ENCODE results near the gene SCN3B.

SCN3B gene
- total RNA-seq = 0 reads per million in 4 donors

GRCh38 chr11:123654566-123655081, at the start of gene SCN3B:
SCN3B (minus strand) TSS chr11:123654624; CDS start chr11:123653801, 823 bp downstream.
- DNase-seq = peak in 1 of 5 donors; percentile 37

- no peak for DNase-seq
Observed at GRCh38 chr11:123702696-123703095, 48.3 kb upstream of the SCN3B start.

GRCh38 chr11:123702139-123702538, 47.7 kb upstream of the SCN3B start:
- DNase-seq = no peak

- no peak for DNase-seq
Observed at GRCh38 chr11:123700772-123701171, 46.3 kb upstream of the SCN3B start.

GRCh38 chr11:123698546-123699127, 44.2 kb upstream of the SCN3B start:
- no peak for DNase-seq

- DNase-seq = no peak
Observed at GRCh38 chr11:123696183-123696582, 41.8 kb upstream of the SCN3B start.

GRCh38 chr11:123695231-123695630, 40.8 kb upstream of the SCN3B start:
- no peak for DNase-seq

- DNase-seq = no peak
Observed at GRCh38 chr11:123694551-123694950, 40.1 kb upstream of the SCN3B start.

- DNase-seq = no peak
Observed at GRCh38 chr11:123692961-123693360, 38.5 kb upstream of the SCN3B start.

- no peak for DNase-seq
Observed at GRCh38 chr11:123690485-123690884, 36.1 kb upstream of the SCN3B start.

- DNase-seq = no peak
Observed at GRCh38 chr11:123684601-123685000, 30.2 kb upstream of the SCN3B start.

- DNase-seq = no peak
Observed at GRCh38 chr11:123683428-123684170, 29.2 kb upstream of the SCN3B start.

- no peak for DNase-seq
Observed at GRCh38 chr11:123682696-123683410, 28.4 kb upstream of the SCN3B start.

- peak in 1 of 5 donors; percentile 6 for DNase-seq
Observed at GRCh38 chr11:123681030-123681429, 26.6 kb upstream of the SCN3B start.

- DNase-seq = no peak
Observed at GRCh38 chr11:123678246-123678645, 23.8 kb upstream of the SCN3B start.

GRCh38 chr11:123677510-123677909, 23.1 kb upstream of the SCN3B start:
- DNase-seq = no peak

GRCh38 chr11:123674297-123674696, 19.9 kb upstream of the SCN3B start:
- no peak for DNase-seq

- no peak for DNase-seq
Observed at GRCh38 chr11:123672568-123672967, 18.1 kb upstream of the SCN3B start.

GRCh38 chr11:123671534-123671933, 17.1 kb upstream of the SCN3B start:
- no peak for DNase-seq

- DNase-seq = no peak
Observed at GRCh38 chr11:123670081-123670480, 15.7 kb upstream of the SCN3B start.

GRCh38 chr11:123665306-123665705, 10.9 kb upstream of the SCN3B start:
- no peak for DNase-seq

GRCh38 chr11:123659965-123660364, 5.5 kb upstream of the SCN3B start:
- DNase-seq = peak in 1 of 5 donors; percentile 64

GRCh38 chr11:123659311-123659710, 4.9 kb upstream of the SCN3B start:
- DNase-seq = no peak

All from T-helper 1 cell (primary cell).